ENCODE results near the gene PLPPR5. TPM values are rescaled to one million over a fixed set of nuclear protein-coding genes. Genes with fewer than 3 reads are reported as not detected.

Gene PLPPR5
- total and polyA plus RNA-seq, 2 of the 4 experiments (the other 2 are of a cell fraction): under 0.01 to 0.05 TPM

- no CpG with 5 or more reads among the region's 1 CpG for WGBS, 2 experiments (ENCODE audit: extremely low coverage in 2 of 2, insufficient read length in 1 of 2)
- no peak overlapping the region for H3K14ac ChIP-seq (replicated peaks; ENCODE audit: low read depth, low read length)
- BruUV-seq (replicated peaks): no TSS peak
- no peaks in the 10 kb centered on the region for H3K4me1 ChIP-seq (ENCODE audit: control insufficient read depth, insufficient read depth, low read length)
- H3K9me1 ChIP-seq (ENCODE audit: insufficient read depth, low read length): no peaks in the 10 kb centered on the region
- no peak overlapping the region for H2BK20ac ChIP-seq (ENCODE audit: low read depth, low read length)
- no peak overlapping the region for H3K9ac ChIP-seq (ENCODE audit: low read depth, low read length)
- no peaks in the 10 kb centered on the region for H3K27me3 ChIP-seq (ENCODE audit: control insufficient read depth, insufficient read depth, low read length)
- no peak for ATAC-seq (ENCODE audit: low read depth)
- ChIA-PET POLR2A (ENCODE audit: unreplicated experiment) (no interaction called here), CTCF (no interaction called here)
- intact Hi-C loops (cut with micrococcal nuclease) (no loop called here), in situ Hi-C loops (cut with MboI; ENCODE audit: low sequenced_read_pairs) (no loop called here), dilution Hi-C loops (cut with HindIII; ENCODE audit: low sequenced_read_pairs, unreplicated experiment) (no loop called here)
- H4K8ac ChIP-seq (ENCODE audit: low read depth in 2 of 2, low read length in 2 of 2): no peak overlapping the region
- no peak overlapping the region for H3K18ac ChIP-seq (ENCODE audit: low read depth, low read length)
- H3K36me3 ChIP-seq (ENCODE audit: control insufficient read depth, insufficient read depth, low read length): no peaks in the 10 kb centered on the region
- no peak overlapping the region for H3K56ac ChIP-seq (ENCODE audit: extremely low read depth, insufficient read depth, low read length)
- no peak overlapping the region for H3K4ac ChIP-seq (ENCODE audit: low read depth, low read length)
- H4K5ac ChIP-seq (ENCODE audit: low read depth, low read length): no peak overlapping the region
- no peak overlapping the region for H2AK5ac ChIP-seq (ENCODE audit: low read depth, low read length)
- DNase-seq: no peak
- no peak overlapping the region for H2AK9ac ChIP-seq (replicated peaks; ENCODE audit: low read depth, low read length, poor library complexity)
- no peak overlapping the region for H2BK120ac ChIP-seq (ENCODE audit: low read depth, low read length)
- H3K27ac ChIP-seq (ENCODE audit: insufficient read depth, low read length): no peak overlapping the region
- H3K9me3 ChIP-seq (ENCODE audit: control insufficient read depth, insufficient read depth, low read length): no peaks in the 10 kb centered on the region
- H3K23ac ChIP-seq (ENCODE audit: low read depth, low read length): no peak overlapping the region
- H3K4me3 ChIP-seq (ENCODE audit: insufficient read depth, low read depth, low read length): no peak overlapping the region
- no peaks in the 10 kb centered on the region for H4K20me1 ChIP-seq (ENCODE audit: insufficient read depth, low read length)
- no peak overlapping the region for H4K91ac ChIP-seq (ENCODE audit: insufficient read depth, low read depth, low read length)
- H2AFZ ChIP-seq (replicated peaks; ENCODE audit: low read length, poor library complexity): no peak overlapping the region
- TF ChIP-seq MXI1 (IDR thresholded peaks at IDR 0.05; ENCODE audit: borderline replicate concordance, low read depth, low read length) (no peak), CTCF (conservative IDR thresholded peaks at IDR 0.05; ENCODE audit: low read depth, low read length) (no peak)
- H2BK5ac ChIP-seq (ENCODE audit: low read depth, low read length, poor library complexity, severe bottlenecking): no peak overlapping the region
- H2BK15ac ChIP-seq (ENCODE audit: low read depth, low read length): no peak overlapping the region
- H3K4me2 ChIP-seq (ENCODE audit: low read depth, low read length): no peak overlapping the region
- H3K79me1 ChIP-seq (ENCODE audit: low read depth in 1 of 2, low read length in 2 of 2): no peaks in the 10 kb centered on the region
Measured at GRCh38 chr1:98849969-98850636, 154.6 kb downstream of the PLPPR5 start.
